Fibroblast of skin of back (primary cell): ENCODE results near the gene THOC6.
A peak's percentile ranks its signal among the peaks of the same experiment; 100 is the strongest.

ENCODE experiments used
- DNase-seq: peaks from one replicate; pipeline ENCODE4 v3.0.0-alpha.2; 2013

THOC6 gene

GRCh38 chr16:3017794-3018506 lies 5.9 kb upstream of the THOC6 start, which contains the start of gene CLDN6:
Gene CLDN6, minus strand, starts transcription at chr16:3018183. Its CDS starts 2,162 bp downstream, at chr16:3016021.
- peak; percentile 23 for DNase-seq

- DNase-seq, result no peak
Observed at GRCh38 chr16:3019594-3020246, 4.1 kb upstream of the THOC6 start.

- peak; percentile 83 for DNase-seq
Observed at GRCh38 chr16:3020247-3020603, 3.6 kb upstream of the THOC6 start, which contains the start of gene TNFRSF12A. Gene TNFRSF12A, plus strand, starts transcription at chr16:3020368. Its CDS starts 30 bp downstream, at chr16:3020398.

- peak; percentile 93 for DNase-seq
Observed at GRCh38 chr16:3020604-3021448, 3.0 kb upstream of the THOC6 start.

- DNase-seq, result peak; percentile 98
Observed at GRCh38 chr16:3021449-3022207, 2.2 kb upstream of the THOC6 start.

- peak; percentile 98 for DNase-seq
Observed at GRCh38 chr16:3022208-3022683, 1.6 kb upstream of the THOC6 start.

GRCh38 chr16:3022684-3023414 lies 986 bp upstream of the THOC6 start:
- peak; percentile 84 for DNase-seq

GRCh38 chr16:3023415-3023668 lies 493 bp upstream of the THOC6 start:
- DNase-seq, result peak; percentile 91

GRCh38 chr16:3025032-3026002 lies 1.5 kb downstream of the THOC6 start:
- DNase-seq, result no peak

GRCh38 chr16:3026003-3026378 lies 2.2 kb downstream of the THOC6 start:
- no peak for DNase-seq

GRCh38 chr16:3026609-3027488 lies 3.0 kb downstream of the THOC6 start:
- no peak for DNase-seq

- DNase-seq, result no peak
Observed at GRCh38 chr16:3027489-3027795, 3.6 kb downstream of the THOC6 start.

- DNase-seq, result peak; percentile 71
Observed at GRCh38 chr16:3027983-3028715, 4.3 kb downstream of the THOC6 start.

- DNase-seq, result no peak
Observed at GRCh38 chr16:3028716-3029319, 5.0 kb downstream of the THOC6 start.

- peak; percentile 48 for DNase-seq
Observed at GRCh38 chr16:3029491-3030221, 5.8 kb downstream of the THOC6 start.

GRCh38 chr16:3030222-3031212 lies 6.7 kb downstream of the THOC6 start:
- DNase-seq, result no peak

- no peak for DNase-seq
Observed at GRCh38 chr16:3032624-3033023, 8.8 kb downstream of the THOC6 start.
